ENCODE data around the gene CD6.

The CD6 gene, protein sequence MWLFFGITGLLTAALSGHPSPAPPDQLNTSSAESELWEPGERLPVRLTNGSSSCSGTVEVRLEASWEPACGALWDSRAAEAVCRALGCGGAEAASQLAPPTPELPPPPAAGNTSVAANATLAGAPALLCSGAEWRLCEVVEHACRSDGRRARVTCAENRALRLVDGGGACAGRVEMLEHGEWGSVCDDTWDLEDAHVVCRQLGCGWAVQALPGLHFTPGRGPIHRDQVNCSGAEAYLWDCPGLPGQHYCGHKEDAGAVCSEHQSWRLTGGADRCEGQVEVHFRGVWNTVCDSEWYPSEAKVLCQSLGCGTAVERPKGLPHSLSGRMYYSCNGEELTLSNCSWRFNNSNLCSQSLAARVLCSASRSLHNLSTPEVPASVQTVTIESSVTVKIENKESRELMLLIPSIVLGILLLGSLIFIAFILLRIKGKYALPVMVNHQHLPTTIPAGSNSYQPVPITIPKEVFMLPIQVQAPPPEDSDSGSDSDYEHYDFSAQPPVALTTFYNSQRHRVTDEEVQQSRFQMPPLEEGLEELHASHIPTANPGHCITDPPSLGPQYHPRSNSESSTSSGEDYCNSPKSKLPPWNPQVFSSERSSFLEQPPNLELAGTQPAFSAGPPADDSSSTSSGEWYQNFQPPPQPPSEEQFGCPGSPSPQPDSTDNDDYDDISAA

GRCh38 chr11:60971520-60971919, at the start of gene CD6:
Gene CD6, plus strand, starts transcription at chr11:60971680. Its CDS starts 186 bp downstream, at chr11:60971866.
- DNase-seq, result peak; percentile 66 to 70

DNA sequence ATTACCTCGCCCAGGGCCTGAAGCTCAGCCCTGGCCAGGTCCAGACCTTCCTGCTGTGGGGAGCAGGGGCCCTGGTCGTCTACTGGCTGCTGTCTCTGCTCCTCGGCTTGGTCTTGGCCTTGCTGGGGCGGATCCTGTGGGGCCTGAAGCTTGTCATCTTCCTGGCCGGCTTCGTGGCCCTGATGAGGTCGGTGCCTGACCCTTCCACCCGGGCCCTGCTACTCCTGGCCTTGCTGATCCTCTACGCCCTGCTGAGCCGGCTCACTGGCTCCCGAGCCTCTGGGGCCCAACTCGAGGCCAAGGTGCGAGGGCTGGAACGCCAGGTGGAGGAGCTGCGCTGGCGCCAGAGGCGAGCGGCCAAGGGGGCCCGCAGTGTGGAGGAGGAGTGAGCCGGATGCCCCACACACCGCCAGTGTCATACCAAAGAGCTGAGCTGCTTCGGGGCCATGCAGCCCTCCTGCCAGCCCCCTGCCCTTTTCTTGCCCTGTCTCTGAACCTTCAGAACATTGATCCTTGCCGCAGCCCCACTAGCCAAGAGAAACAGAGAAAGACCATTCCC, 49.6 kb upstream of the CD6 start:
- no peak for DNase-seq

GRCh38 chr11:60922906-60923305, 48.6 kb upstream of the CD6 start:
- DNase-seq, result no peak

DNA sequence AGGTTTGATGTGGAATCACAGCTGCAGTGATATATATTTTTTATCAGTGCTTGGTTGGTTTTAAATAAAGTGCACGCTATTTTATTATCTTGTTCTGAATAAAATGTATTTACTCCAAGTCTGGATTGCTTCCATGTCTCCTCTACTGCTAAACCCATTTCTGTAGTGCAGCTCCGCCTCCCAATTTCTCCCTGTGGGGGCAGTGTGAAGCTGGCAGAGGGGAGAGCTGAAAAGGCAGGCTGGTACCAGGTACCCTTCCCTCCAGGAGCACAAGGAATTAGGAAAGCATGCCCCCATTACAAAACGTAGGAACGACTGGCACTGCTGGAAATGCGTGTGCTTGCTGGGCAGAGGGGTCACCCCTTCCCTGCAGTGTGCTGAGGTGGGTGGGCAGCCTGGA, 48.2 kb upstream of the CD6 start:
- no peak for DNase-seq

GRCh38 chr11:60923800-60924109, 47.7 kb upstream of the CD6 start:
- no peak for DNase-seq

DNA sequence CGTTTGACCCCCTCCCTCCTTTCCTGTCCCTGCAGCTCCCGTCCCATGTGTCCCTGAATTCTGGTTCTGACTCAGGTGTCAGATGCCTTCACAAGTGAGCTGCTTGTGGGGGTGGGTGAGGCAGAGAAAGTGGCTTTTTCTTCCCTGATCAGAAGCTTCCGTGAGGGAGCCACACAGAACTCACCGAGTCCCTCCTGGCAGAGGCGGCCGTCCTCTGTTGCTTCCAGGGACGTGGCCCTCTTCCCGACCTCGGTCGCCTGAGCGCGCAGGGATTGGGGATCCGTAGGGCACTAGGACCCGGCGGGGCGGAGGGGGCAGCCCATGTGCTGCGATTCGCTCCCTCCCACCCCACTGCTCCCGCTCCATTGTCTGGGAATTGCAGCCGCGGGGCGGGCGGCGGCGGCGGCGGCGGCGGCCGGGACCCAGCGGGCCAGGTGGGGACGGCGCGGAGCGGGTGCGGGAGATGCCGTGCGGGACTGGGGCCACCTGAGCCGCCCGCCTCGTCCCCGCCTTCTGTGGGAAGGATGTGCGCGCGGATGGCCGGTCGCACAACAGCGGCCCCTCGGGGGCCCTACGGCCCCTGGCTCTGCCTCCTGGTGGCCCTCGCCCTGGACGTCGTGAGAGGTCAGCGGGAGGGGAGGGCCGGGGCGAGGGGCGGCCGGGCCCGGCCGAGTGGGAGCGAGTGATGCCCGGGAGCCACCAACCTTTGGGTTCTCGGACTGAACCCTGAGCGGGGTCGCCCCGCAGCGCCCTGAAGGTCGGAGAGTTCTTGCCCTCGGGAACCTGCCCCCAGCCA, 47.2 kb upstream of the CD6 start, which contains the start of gene TMEM132A:
TSS of gene TMEM132A (plus strand) at position 351 of the 796 bp plus-strand sequence. CDS start at position 525, 174 bp downstream.
- peak in 1 of 2 donors; percentile 39 for DNase-seq

- peak in 1 of 2 donors; percentile 17 for DNase-seq
Measured at GRCh38 chr11:60924906-60925853, 46.3 kb upstream of the CD6 start.

DNA sequence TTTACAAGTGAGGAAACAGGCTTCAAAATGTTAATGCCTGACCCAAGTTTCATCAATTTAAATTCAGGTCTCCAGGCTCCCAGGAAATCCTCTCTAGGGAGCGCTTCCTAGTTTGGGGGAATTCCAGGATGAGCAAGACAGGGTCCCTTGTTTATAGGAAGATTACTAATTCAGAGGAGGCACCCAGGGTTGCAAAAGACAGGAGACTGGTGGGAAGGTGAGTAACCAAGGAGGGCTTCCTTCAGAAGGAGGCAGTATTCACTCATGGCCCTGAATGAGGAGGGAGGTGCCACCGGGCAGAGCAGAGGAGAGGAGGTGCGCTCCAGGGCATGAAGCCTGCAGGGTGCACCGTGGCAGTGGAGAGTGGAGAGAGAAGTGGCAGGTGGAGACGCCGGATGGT, 45.6 kb upstream of the CD6 start:
- DNase-seq, result no peak

GRCh38 chr11:60926500-60926899, 45.0 kb upstream of the CD6 start:
- DNase-seq, result no peak

GRCh38 chr11:60927061-60927592, 44.4 kb upstream of the CD6 start:
- no peak for DNase-seq

- no peak for DNase-seq
Measured at GRCh38 chr11:60927600-60927999, 43.9 kb upstream of the CD6 start.

DNA sequence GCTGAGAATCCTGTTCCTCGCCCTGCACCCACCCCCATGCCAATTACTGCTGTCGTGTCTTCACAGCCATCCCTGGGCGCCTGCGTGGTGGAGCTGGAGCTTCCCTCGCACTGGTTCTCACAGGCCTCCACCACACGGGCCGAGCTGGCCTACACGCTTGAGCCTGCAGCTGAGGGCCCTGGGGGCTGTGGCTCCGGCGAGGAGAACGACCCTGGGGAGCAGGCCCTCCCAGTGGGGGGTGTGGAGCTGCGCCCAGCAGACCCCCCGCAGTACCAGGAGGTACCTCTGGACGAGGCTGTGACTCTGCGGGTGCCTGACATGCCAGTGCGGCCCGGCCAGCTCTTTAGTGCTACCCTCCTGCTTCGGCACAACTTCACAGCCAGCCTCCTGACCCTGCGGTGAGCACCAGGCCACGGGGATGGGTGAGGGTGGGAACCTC, 42.9 kb upstream of the CD6 start:
- DNase-seq, result no peak

GRCh38 chr11:60929764-60930163, 41.7 kb upstream of the CD6 start:
- DNase-seq, result no peak

DNA sequence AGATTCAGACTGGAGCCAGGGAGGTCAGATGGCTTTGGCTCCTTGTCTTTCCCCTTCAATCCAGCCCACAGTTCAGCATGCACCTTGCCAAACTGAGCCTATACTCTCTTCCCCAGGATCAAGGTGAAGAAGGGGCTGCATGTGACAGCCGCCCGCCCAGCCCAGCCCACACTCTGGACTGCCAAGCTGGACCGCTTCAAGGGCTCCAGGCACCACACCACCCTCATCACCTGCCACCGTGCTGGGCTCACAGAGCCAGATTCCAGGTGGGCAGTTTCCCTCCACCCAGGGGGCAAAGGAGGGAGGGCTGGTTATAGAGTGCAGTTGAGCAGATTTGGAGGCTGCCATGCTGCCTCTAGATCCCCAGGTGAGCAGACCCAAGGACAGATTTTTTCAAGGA, 41.1 kb upstream of the CD6 start:
- DNase-seq, result no peak

GRCh38 chr11:60931917-60932316, 39.6 kb upstream of the CD6 start:
- DNase-seq, result no peak

- DNase-seq, result no peak
Measured at GRCh38 chr11:60932605-60933356, 38.7 kb upstream of the CD6 start.

DNA sequence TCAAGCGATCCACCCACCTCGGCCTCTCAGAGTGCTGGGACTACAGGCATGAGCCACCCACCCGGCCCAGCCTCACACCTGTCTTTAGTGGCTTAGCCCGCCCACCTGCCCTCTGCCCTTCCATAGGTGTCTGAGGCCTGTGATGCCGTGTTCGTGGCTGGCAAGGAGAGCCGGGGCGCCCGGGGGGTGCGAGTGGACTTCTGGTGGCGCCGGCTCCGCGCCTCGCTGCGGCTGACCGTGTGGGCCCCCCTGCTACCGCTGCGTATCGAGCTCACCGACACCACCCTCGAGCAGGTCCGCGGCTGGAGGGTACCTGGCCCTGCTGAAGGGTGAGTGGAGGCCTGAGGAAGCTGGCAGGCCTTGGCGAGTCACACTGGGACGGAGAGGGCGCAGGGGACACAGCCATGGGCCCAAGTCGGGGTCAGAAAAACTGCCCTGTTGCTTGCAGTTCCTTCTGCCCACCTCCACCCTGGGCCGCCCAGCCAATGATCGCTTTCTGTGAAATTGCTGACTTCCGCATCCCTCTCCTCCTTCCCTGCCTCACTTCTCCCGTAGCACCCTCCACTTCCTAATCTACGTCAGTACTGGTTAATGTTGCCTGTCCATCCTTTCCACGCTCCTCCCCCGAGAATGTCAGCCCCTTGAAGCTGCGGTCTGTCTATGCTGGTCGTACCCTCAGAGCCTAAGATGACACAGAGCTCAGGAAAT, 37.9 kb upstream of the CD6 start:
- no peak for DNase-seq

DNA sequence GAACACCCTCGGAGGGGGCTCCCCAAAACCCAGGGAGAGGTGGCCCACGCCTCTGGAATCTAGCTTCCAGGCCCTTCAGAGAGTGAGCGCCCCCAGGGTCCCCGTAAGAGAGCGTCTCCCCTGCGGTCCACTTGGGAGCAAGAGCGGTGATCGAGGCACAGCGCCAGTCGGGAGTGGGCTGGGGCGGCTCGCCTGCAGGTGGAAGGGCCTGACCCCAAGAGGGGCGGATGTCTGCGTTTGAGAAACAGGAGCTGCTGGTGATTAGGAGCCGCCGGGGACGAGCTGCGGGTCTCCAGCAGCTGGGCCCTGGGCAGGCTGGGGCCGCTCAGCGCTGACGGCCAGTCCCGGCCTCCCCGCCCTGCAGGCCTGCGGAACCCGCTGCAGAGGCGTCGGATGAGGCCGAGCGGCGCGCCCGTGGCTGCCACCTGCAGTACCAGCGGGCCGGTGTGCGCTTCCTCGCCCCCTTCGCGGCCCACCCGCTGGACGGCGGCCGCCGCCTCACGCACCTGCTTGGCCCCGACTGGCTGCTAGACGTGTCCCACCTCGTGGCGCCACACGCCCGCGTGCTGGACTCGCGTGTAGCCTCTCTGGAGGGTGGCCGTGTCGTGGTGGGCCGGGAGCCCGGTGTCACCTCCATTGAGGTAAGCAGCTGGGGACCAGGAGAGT, 37.2 kb upstream of the CD6 start:
- DNase-seq, result no peak

GRCh38 chr11:60934790-60935605, 36.5 kb upstream of the CD6 start:
- DNase-seq, result no peak
